PFSK-1 (cell line): ENCODE results near the gene AKR7A3.

Source experiments
- POLR2AphosphoS5 ChIP-seq: IDR thresholded peaks from 2 replicates; pipeline ENCODE4 v1.6.1; 2012; ENCODE audit warnings: low read depth, mild to moderate bottlenecking, control low read depth, low read length, moderate library complexity
- REST ChIP-seq, 2 experiments: IDR thresholded peaks; 2 replicates each; pipeline versions ENCODE4 v1.6.1 to v1.8.0; 2011 to 2012; ENCODE audit warnings: low read depth in 2 of 2, low read length in 2 of 2, control low read depth in 1 of 2, inconsistent platforms in 1 of 2, mild to moderate bottlenecking in 1 of 2, moderate library complexity in 1 of 2; ENCODE audit not compliant: insufficient read depth in 1 of 2
- TAF1 ChIP-seq: IDR thresholded peaks from 2 replicates; pipeline ENCODE4 v1.6.1; 2012; ENCODE audit warnings: low read length, control low read depth, borderline replicate concordance; ENCODE audit not compliant: insufficient read depth

GRCh38 chr1:19234224-19234623 lies 54.3 kb downstream of the AKR7A3 start:
- TF ChIP-seq POLR2AphosphoS5 = no peak
- no peak for TF ChIP-seq REST (IDR thresholded peaks at IDR 0.05; ENCODE audit: insufficient read depth in 1 of 2, low read depth in 2 of 2, low read length in 2 of 2)
- no peak for TF ChIP-seq TAF1
